22Rv1 (cell line): ENCODE data around the gene ADGRL3.

Experiments used
- ZFX ChIP-seq: fragments of 450-650 bp; IDR thresholded peaks from 2 replicates; pipeline ENCODE4 v1.6.1; 2017; ENCODE audit warnings: antibody characterized with exemption, borderline replicate concordance
- TF ChIP-seq, protein P1 (sequence below): fragments of 450-650 bp; IDR thresholded peaks from 2 replicates; pipeline ENCODE4 v1.5.1; 2017; ENCODE audit warnings: mild to moderate bottlenecking

- TF ChIP-seq, protein P1, sequence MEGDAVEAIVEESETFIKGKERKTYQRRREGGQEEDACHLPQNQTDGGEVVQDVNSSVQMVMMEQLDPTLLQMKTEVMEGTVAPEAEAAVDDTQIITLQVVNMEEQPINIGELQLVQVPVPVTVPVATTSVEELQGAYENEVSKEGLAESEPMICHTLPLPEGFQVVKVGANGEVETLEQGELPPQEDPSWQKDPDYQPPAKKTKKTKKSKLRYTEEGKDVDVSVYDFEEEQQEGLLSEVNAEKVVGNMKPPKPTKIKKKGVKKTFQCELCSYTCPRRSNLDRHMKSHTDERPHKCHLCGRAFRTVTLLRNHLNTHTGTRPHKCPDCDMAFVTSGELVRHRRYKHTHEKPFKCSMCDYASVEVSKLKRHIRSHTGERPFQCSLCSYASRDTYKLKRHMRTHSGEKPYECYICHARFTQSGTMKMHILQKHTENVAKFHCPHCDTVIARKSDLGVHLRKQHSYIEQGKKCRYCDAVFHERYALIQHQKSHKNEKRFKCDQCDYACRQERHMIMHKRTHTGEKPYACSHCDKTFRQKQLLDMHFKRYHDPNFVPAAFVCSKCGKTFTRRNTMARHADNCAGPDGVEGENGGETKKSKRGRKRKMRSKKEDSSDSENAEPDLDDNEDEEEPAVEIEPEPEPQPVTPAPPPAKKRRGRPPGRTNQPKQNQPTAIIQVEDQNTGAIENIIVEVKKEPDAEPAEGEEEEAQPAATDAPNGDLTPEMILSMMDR, result no peak
- no peak for TF ChIP-seq ZFX
Observed at GRCh38 chr4:62126064-62126732, 926.1 kb downstream of the ADGRL3 start.
